Neuron (in vitro differentiated cells): ENCODE data around the gene TANK.

Experiments
- H2AFZ ChIP-seq: one replicate; pipeline ENCODE4 v1.6.1; 2013; ENCODE audit warnings: low read depth, mild to moderate bottlenecking, inconsistent platforms, low read length, moderate library complexity
- H3K27me3 ChIP-seq: one replicate; pipeline ENCODE4 v1.6.1; 2013; ENCODE audit warnings: low read length; ENCODE audit not compliant: insufficient read depth
- H3K36me3 ChIP-seq: one replicate; pipeline ENCODE4 v1.6.1; 2013; ENCODE audit warnings: low read length; ENCODE audit not compliant: insufficient read depth
- H3K4me1 ChIP-seq: one replicate; pipeline ENCODE4 v1.6.1; 2013; ENCODE audit warnings: low read length; ENCODE audit not compliant: insufficient read depth
- H3K4me3 ChIP-seq: 2 replicates; pipeline ENCODE4 v1.5.1; 2013; ENCODE audit warnings: mild to moderate bottlenecking, low read length, moderate library complexity
- H3K9me3 ChIP-seq: one replicate; pipeline ENCODE4 v1.6.1; 2013; ENCODE audit warnings: low read length

TANK gene

GRCh38 chr2:161138429-161138828, 21.8 kb upstream of the TANK start:
- peaks cover 6% of the 10 kb centered on the region for H3K4me1 ChIP-seq

GRCh38 chr2:161139098-161139987, 20.9 kb upstream of the TANK start:
- Histone ChIP-seq H3K4me3 (no peak overlapping the region), H3K36me3 (no peaks in the 10 kb centered on the region)

More at GRCh38 chr2:161138429-161138828, 21.8 kb upstream of the TANK start:
- Histone ChIP-seq H3K9me3 (no peaks in the 10 kb centered on the region), H3K27me3 (no peaks in the 10 kb centered on the region), H2AFZ (no peak overlapping the region), H3K4me3 (no peak overlapping the region), H3K36me3 (no peaks in the 10 kb centered on the region)

GRCh38 chr2:161141033-161141432, 19.2 kb upstream of the TANK start:
- no peaks in the 10 kb centered on the region for H3K27me3 ChIP-seq
- no peaks in the 10 kb centered on the region for H3K9me3 ChIP-seq
- H3K4me3 ChIP-seq, result no peak overlapping the region
- H2AFZ ChIP-seq, result no peak overlapping the region
- H3K36me3 ChIP-seq, result no peaks in the 10 kb centered on the region
- H3K4me1 ChIP-seq, result peaks cover 3% of the 10 kb centered on the region

More at GRCh38 chr2:161139098-161139987, 20.9 kb upstream of the TANK start:
- Histone ChIP-seq H2AFZ (no peak overlapping the region), H3K27me3 (no peaks in the 10 kb centered on the region), H3K9me3 (no peaks in the 10 kb centered on the region), H3K4me1 (peaks cover 6% of the 10 kb centered on the region)

GRCh38 chr2:161146209-161146775, 13.9 kb upstream of the TANK start:
- Histone ChIP-seq H3K9me3 (no peaks in the 10 kb centered on the region), H3K4me1 (no peaks in the 10 kb centered on the region), H3K4me3 (no peak overlapping the region), H3K27me3 (no peaks in the 10 kb centered on the region), H2AFZ (no peak overlapping the region), H3K36me3 (no peaks in the 10 kb centered on the region)

- H3K36me3 ChIP-seq, result no peaks in the 10 kb centered on the region
- no peak overlapping the region for H3K4me3 ChIP-seq
- no peaks in the 10 kb centered on the region for H3K9me3 ChIP-seq
- no peaks in the 10 kb centered on the region for H3K4me1 ChIP-seq
- no peak overlapping the region for H2AFZ ChIP-seq
- no peaks in the 10 kb centered on the region for H3K27me3 ChIP-seq
Measured at GRCh38 chr2:161146996-161147395, 13.2 kb upstream of the TANK start.

- Histone ChIP-seq H3K4me3 (no peak overlapping the region), H3K9me3 (no peaks in the 10 kb centered on the region), H3K4me1 (no peaks in the 10 kb centered on the region), H2AFZ (no peak overlapping the region), H3K27me3 (no peaks in the 10 kb centered on the region), H3K36me3 (no peaks in the 10 kb centered on the region)
Measured at GRCh38 chr2:161147856-161148255, 12.4 kb upstream of the TANK start.

- no peaks in the 10 kb centered on the region for H3K4me1 ChIP-seq
- H3K9me3 ChIP-seq, result no peaks in the 10 kb centered on the region
- H2AFZ ChIP-seq, result no peak overlapping the region
- no peak overlapping the region for H3K4me3 ChIP-seq
- no peaks in the 10 kb centered on the region for H3K36me3 ChIP-seq
- no peaks in the 10 kb centered on the region for H3K27me3 ChIP-seq
Measured at GRCh38 chr2:161150704-161151103, 9.5 kb upstream of the TANK start.

GRCh38 chr2:161152302-161152701, 7.9 kb upstream of the TANK start:
- H3K36me3 ChIP-seq, result no peaks in the 10 kb centered on the region
- H3K4me1 ChIP-seq, result no peaks in the 10 kb centered on the region
- no peaks in the 10 kb centered on the region for H3K27me3 ChIP-seq
- H3K4me3 ChIP-seq, result no peak overlapping the region
- no peak overlapping the region for H2AFZ ChIP-seq
- H3K9me3 ChIP-seq, result no peaks in the 10 kb centered on the region

- H3K36me3 ChIP-seq, result peaks cover 10% of the 10 kb centered on the region
- no peak overlapping the region for H3K4me3 ChIP-seq
- H3K9me3 ChIP-seq, result no peaks in the 10 kb centered on the region
- H3K4me1 ChIP-seq, result peaks cover 21% of the 10 kb centered on the region
- peak overlapping the region; percentile 100 for H2AFZ ChIP-seq
- no peaks in the 10 kb centered on the region for H3K27me3 ChIP-seq
Measured at GRCh38 chr2:161158882-161159281, 1.3 kb upstream of the TANK start.

GRCh38 chr2:161159456-161160225, 587 bp upstream of the TANK start:
- H3K9me3 ChIP-seq, result no peaks in the 10 kb centered on the region
- H3K4me3 ChIP-seq, result peak overlapping the region; percentile 87

GRCh38 chr2:161161074-161161706, 962 bp downstream of the TANK start:
- Histone ChIP-seq H3K9me3 (no peaks in the 10 kb centered on the region), H3K4me1 (peaks cover 21% of the 10 kb centered on the region), H3K36me3 (peaks cover 12% of the 10 kb centered on the region), H2AFZ (peak overlapping the region; percentile 90), H3K4me3 (peak overlapping the region; percentile 87), H3K27me3 (no peaks in the 10 kb centered on the region)

More at GRCh38 chr2:161159456-161160225, 587 bp upstream of the TANK start:
- Histone ChIP-seq H3K36me3 (peaks cover 12% of the 10 kb centered on the region), H3K27me3 (no peaks in the 10 kb centered on the region), H3K4me1 (peaks cover 21% of the 10 kb centered on the region), H2AFZ (peak overlapping the region; percentile 100)

- Histone ChIP-seq H3K4me1 (peaks cover 21% of the 10 kb centered on the region), H3K36me3 (peaks cover 12% of the 10 kb centered on the region), H3K9me3 (no peaks in the 10 kb centered on the region), H3K27me3 (no peaks in the 10 kb centered on the region), H3K4me3 (no peak overlapping the region), H2AFZ (no peak overlapping the region)
Measured at GRCh38 chr2:161163440-161163839, 3.2 kb downstream of the TANK start.
